Measurements from ENCODE around the gene GOLGA8B.
A peak's percentile ranks its signal among the peaks of the same experiment; 100 is the strongest.
"Not testable (repeated sequence)": the region's sequence is repeated elsewhere in the genome, so short reads cannot be mapped to it uniquely, and the experiment has no call there.

Gene GOLGA8B

GRCh38 chr15:34584330-34584668 lies 848 bp upstream of the GOLGA8B start:
- peak overlapping the region; percentile 84; the same call in 1 of the 2 replicates for H3K4me3 ChIP-seq (ENCODE audit: low read length)

DNA sequence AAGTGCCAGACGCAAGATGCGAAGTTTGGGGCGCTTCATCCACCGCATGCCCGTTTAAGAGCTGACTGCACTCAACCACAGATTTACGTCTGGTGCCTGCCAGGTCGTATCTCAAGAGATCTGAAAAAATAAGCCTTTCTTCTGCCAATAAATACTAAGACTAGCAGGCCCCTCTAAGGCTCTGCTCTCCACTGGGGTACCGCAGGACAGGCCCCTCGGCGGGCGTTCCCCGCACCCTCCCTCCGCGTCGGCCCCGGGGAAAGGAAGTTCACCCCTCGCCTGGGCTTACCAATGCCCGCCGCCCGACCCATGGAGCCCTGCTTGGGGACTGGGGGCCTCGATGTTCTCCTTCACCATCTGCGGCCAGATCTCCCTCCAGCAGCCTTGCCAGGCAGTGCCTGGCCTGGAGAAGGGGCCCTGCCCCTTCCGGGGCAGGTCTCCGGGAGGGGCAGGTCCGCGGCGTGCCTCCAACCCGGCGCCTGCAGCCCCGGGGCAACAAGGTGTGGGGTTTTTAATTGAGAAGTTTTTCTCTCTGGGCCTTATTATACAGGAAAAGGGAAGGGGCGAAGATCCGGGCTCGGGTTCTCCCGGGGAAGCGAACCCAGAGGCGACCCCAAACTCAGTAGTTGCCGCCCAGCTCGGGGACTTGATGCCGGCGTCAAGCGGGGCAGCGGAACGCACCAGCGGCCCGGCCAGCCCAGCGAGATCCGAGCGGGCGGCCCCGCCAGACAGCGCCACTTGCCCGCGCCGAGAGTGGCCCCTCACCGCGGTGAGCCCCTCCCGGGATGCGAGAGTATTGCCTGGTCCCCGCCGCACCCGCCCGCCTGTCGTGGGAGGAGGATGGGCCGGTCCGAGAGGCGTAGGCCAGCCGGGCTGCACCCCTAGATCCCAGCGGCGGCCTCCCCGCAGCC lies 735 bp downstream of the GOLGA8B start:
- no peak for TF ChIP-seq ZNF274 (IDR thresholded peaks at IDR 0.05; ENCODE audit: low read depth, low read length)
- peak overlapping the region; percentile 84 for H3K4me3 ChIP-seq (ENCODE audit: low read length)

More at GRCh38 chr15:34584330-34584668, 848 bp upstream of the GOLGA8B start:
- no peak for TF ChIP-seq ZNF274 (IDR thresholded peaks at IDR 0.05; ENCODE audit: low read depth, low read length)

DNA sequence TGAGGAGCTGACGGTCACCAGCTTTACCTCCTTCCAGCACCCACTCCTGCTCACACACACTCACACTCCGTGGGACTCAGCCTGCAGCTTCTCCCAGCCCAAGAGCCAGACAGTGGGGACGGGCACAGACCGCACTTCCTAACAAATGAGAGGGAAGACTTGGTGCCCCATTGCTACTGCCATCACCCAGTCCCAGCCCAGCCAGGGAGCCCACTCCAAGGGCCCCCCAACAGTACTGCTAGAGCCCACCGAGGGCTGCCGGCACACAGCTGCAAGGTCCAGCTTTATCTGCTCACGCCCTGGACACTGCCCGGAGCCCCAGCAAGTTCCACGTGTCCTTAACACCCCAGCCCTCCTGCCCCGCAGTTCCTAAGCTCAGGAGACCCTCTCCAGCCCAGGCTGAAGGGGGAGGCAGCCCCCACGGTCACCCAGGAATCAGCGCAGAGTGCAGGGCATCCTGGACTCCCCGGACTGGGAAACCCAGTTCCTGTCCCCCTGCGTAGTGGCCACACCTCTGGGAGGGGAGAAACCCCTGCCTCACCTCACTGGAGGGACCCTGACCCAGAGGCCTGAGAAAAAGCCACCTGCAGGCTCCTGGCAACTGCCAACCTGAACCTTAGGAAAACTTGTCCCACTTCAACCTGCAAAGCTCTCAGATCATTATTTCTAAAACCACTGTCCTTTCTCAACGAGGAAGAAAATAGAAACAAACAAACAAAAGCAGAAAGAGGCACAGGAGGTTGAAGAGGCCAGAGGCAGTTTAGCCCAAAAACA lies 1.6 kb downstream of the GOLGA8B start:
- H3K4me3 ChIP-seq (ENCODE audit: low read length): peak overlapping the region; percentile 84

GRCh38 chr15:34581043-34581365 lies 2.4 kb downstream of the GOLGA8B start:
- H3K4me3 ChIP-seq (ENCODE audit: low read length): no peak overlapping the region
- no peak for TF ChIP-seq ZNF274 (IDR thresholded peaks at IDR 0.05; ENCODE audit: low read depth, low read length)

GRCh38 chr15:34580251-34581042 lies 3.0 kb downstream of the GOLGA8B start:
- H3K4me3 ChIP-seq (ENCODE audit: low read length): not testable (repeated sequence)

GRCh38 chr15:34578283-34578674 lies 5.2 kb downstream of the GOLGA8B start:
- TF ChIP-seq ZNF274 (IDR thresholded peaks at IDR 0.05; ENCODE audit: low read depth, low read length): no peak
- H3K4me3 ChIP-seq (ENCODE audit: low read length): no peak overlapping the region

GRCh38 chr15:34577658-34578282 lies 5.7 kb downstream of the GOLGA8B start:
- not testable (repeated sequence) for H3K4me3 ChIP-seq (ENCODE audit: low read length)

DNA sequence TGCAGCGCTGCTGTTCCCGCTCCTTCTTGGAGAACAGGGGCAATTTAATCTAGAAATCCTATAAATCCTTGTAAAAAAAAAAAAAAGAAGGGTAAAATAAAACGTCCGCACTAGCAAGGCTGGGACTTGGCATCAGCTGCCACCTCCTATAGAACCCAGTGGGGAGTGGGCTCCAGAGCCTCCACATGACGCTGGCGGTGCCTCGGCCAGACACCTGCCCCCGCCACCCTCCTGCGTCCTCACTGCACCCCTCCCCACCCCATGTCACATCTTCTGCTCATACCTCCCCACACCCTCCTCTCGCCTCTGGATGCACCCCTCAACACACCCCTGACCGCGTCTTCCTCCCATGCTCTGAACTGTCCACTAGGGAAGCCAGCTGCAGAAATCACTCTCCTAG lies 8.4 kb downstream of the GOLGA8B start:
- not testable (repeated sequence) for H3K4me3 ChIP-seq (ENCODE audit: low read length)

GRCh38 chr15:34572921-34573320 lies 10.5 kb downstream of the GOLGA8B start:
- H3K4me3 ChIP-seq (ENCODE audit: low read length): not testable (repeated sequence)

DNA sequence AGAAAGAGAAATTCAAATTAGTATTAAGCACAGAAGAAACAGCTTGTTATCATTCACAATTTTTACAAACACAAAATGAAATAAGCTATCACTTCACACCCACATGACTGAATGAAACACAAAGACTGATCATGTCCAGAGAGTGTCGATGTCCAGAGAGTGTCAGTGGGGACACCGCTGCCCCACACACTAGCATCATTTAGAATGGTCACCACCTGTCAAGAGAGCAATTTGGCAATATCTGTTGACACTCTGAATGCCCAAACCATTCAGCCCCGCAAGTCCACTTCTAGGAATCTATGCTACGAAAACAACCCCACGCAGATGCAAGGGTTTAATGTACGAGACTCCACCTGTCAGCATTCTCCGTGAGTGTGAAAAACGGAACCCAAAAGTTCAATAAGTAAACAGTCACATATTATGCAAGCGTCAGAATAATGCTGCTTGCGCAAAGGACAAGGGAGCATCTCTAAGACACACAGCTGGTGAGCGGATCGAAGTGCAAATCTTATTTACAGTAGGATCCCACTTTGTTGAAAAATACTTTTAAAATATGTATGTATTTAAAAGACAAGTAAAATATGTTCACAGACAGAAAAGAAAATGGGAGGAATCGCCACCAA lies 11.3 kb downstream of the GOLGA8B start:
- not testable (repeated sequence) for H3K4me3 ChIP-seq (ENCODE audit: low read length)

GRCh38 chr15:34569670-34570396 lies 13.6 kb downstream of the GOLGA8B start:
- H3K4me3 ChIP-seq (ENCODE audit: low read length): not testable (repeated sequence)

- H3K4me3 ChIP-seq (ENCODE audit: low read length): not testable (repeated sequence)
Observed at GRCh38 chr15:34567174-34567573, 16.3 kb downstream of the GOLGA8B start.

DNA sequence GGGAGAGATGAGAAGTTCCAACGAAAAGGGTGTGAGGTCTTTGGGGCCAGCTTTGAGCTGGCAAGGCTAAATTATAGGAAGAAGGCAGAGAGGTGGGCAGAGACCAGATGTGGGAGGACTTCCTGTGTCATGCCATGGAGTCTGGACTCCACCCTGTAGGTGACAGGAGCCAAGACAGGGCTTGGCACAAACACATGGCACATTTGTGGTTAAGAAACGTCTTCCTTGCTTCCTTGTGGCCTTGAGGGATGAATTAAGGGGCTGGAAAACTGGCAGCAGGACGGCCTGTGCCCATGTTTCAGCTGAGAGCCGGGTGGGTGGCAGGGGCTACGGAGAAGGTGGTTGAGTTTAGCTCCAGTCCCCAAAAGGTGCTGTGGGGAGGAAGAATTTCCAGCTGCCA lies 18.7 kb downstream of the GOLGA8B start:
- H3K4me3 ChIP-seq (ENCODE audit: low read length): not testable (repeated sequence)

- not testable (repeated sequence) for H3K4me3 ChIP-seq (ENCODE audit: low read length)
Observed at GRCh38 chr15:34560814-34561213, 22.6 kb downstream of the GOLGA8B start.

DNA sequence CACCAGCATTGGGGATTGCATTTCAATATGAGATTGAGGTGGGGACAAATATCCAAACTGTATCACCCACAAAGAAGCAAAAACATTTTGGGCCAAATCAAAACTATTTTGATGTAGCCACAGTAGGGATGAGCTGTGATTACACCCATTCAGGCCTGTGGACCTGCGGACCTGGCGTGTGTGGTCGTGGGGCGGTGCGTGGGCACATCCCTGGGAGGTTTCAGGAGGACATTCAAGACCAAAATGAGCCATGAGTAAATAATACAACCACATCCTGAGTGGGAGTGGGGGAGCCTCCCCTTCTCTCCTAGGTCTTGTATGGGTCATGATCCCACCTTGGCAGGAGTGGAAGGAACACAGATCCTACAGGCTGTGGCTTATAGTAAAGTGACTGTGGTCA lies 23.7 kb downstream of the GOLGA8B start:
- not testable (repeated sequence) for H3K4me3 ChIP-seq (ENCODE audit: low read length)

- H3K4me3 ChIP-seq (ENCODE audit: low read length): not testable (repeated sequence)
Observed at GRCh38 chr15:34555162-34555561, 28.3 kb downstream of the GOLGA8B start.

- not testable (repeated sequence) for H3K4me3 ChIP-seq (ENCODE audit: low read length)
Observed at GRCh38 chr15:34554716-34555115, 28.7 kb downstream of the GOLGA8B start.

- H3K4me3 ChIP-seq (ENCODE audit: low read length): not testable (repeated sequence)
Observed at GRCh38 chr15:34554126-34554525, 29.3 kb downstream of the GOLGA8B start.

DNA sequence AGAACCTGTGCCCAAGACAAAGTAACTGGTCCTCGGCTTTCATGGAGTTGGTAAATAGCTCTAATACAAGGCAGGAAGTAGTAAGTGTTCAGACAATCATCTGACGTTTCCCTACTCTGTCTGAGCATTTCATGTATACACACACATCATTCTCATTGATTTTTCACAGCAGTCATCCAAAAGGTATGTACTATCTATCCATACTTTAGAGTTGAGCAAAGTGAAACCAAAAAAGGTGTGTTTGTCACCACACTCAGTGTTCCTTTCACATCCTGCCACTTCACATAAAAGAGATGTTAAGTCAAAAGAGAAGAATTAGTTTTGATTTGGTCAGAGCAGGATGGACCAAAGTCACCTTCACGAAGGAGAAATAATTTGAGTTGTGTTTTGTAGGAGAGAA lies 33.3 kb downstream of the GOLGA8B start:
- not testable (repeated sequence) for H3K4me3 ChIP-seq (ENCODE audit: low read length)
